ENCODE results near the gene IRF5. TPM values are rescaled to one million over a fixed set of nuclear protein-coding genes. Genes with fewer than 3 reads are reported as not detected.

IRF5 gene
- total RNA-seq, 2 donors from 2014 or later = 6.0 to 10.6 TPM

DNA sequence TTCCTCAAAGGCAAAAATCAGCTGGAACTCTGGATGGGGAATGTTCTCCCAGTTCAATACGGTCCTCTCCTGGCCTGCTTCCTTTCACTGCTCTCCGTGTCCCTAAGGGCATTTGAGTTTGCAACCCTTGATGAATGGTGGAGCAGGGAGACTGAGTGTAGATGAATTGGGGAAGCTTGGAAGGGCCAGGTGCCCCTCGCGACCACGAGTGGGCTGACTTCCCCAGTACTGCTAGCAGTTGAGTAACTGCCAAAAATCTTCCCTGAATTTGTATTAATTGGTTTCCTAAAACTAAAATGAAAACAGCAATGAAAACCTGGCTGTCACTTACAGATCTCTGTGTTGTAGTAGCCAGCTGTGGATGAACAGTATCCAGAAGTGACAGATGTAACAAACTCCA, 13.6 kb downstream of the IRF5 start:
- no peak for DNase-seq (ENCODE audit: low spot score)
- Histone ChIP-seq H3K27ac (no peak overlapping the region), H3K27me3 (replicated peaks; ENCODE audit: insufficient read depth) (no peaks in the 10 kb centered on the region), H3K36me3 (no peaks in the 10 kb centered on the region), H3K9me3 (no peaks in the 10 kb centered on the region), H3K4me3 (no peak overlapping the region), H3K4me1 (replicated peaks) (no peaks in the 10 kb centered on the region)
- TF ChIP-seq POLR2AphosphoS5 (IDR thresholded peaks at IDR 0.05) (no peak), CTCF (IDR thresholded peaks at IDR 0.05) (no peak), POLR2A (IDR thresholded peaks at IDR 0.05) (no peak)
- intact Hi-C loops (cut with DNase I) = no loop called here
- WGBS = 64% methylated on average over 5 of the region's 5 CpGs

DNA sequence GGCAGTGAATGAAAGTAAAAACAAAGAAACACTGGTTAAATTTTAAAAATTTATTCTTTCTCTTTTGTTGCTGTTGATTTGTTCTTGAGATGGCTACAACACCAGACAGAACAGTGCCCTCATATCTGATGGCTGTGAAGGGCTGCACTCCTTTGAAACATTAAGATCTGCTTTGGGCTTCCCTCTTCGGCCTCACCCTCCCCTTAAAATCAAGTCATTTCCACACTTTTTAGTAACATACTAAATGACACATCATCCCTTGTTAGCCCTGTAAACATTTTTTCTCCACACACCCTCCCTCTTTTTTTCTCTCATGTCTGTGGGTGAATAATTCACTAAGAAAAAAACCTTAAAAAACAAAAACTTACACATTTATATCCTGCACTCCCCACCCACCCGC, 16.4 kb downstream of the IRF5 start:
- no peaks in the 10 kb centered on the region for H3K9me3 ChIP-seq
- no peaks in the 10 kb centered on the region for H3K36me3 ChIP-seq
- no peak overlapping the region for H3K27ac ChIP-seq
- no peaks in the 10 kb centered on the region for H3K4me1 ChIP-seq (replicated peaks)
- no peak overlapping the region for H3K4me3 ChIP-seq
- intact Hi-C loops (cut with DNase I) = no loop called here
- H3K27me3 ChIP-seq (replicated peaks; ENCODE audit: insufficient read depth) = no peaks in the 10 kb centered on the region
- no peak for DNase-seq (ENCODE audit: low spot score)
- no peak for TF ChIP-seq CTCF (IDR thresholded peaks at IDR 0.05)
- TF ChIP-seq POLR2A (IDR thresholded peaks at IDR 0.05) = no peak
- no peak for TF ChIP-seq POLR2AphosphoS5 (IDR thresholded peaks at IDR 0.05)
- WGBS = 87% methylated on average over 2 of the region's 2 CpGs

GRCh38 chr7:128954830-128955802, 17.4 kb downstream of the IRF5 start:
- no peak for DNase-seq (ENCODE audit: low spot score)
- Histone ChIP-seq H3K27ac (no peak overlapping the region), H3K4me3 (no peak overlapping the region), H3K27me3 (replicated peaks; ENCODE audit: insufficient read depth) (no peaks in the 10 kb centered on the region), H3K9me3 (no peaks in the 10 kb centered on the region), H3K4me1 (replicated peaks) (no peaks in the 10 kb centered on the region), H3K36me3 (no peaks in the 10 kb centered on the region)
- no peak for TF ChIP-seq POLR2AphosphoS5 (IDR thresholded peaks at IDR 0.05)
- no peak for TF ChIP-seq POLR2A (IDR thresholded peaks at IDR 0.05)
- no peak for TF ChIP-seq CTCF (IDR thresholded peaks at IDR 0.05)
- WGBS = 61% methylated on average over 15 of the region's 15 CpGs
- intact Hi-C loops (cut with DNase I) = no loop called here

DNA sequence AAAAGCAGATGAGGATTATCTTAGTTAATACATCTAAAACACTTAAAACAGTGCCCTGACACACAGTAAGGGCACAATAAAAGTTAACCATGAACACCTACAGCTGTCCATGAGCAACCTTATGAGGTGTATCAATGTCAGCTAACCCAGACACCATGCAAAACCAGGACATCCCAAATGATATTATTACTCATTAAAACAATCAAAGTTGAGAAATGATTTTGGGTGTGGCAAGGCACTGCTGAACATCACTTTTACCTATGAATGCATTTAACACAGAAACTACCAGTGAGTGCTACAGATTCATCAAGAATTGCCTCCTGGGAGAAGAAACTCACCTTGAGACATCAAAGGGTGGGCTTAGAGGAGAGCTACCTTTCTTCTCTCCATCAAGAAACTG, 18.3 kb downstream of the IRF5 start:
- Histone ChIP-seq H3K4me3 (no peak overlapping the region), H3K27ac (no peak overlapping the region), H3K9me3 (no peaks in the 10 kb centered on the region), H3K4me1 (replicated peaks) (no peaks in the 10 kb centered on the region), H3K27me3 (replicated peaks; ENCODE audit: insufficient read depth) (no peaks in the 10 kb centered on the region), H3K36me3 (no peaks in the 10 kb centered on the region)
- intact Hi-C loops (cut with DNase I) = no loop called here
- TF ChIP-seq POLR2A (IDR thresholded peaks at IDR 0.05) = no peak
- no peak for TF ChIP-seq POLR2AphosphoS5 (IDR thresholded peaks at IDR 0.05)
- no peak for TF ChIP-seq CTCF (IDR thresholded peaks at IDR 0.05)
- no peak for DNase-seq (ENCODE audit: low spot score)

GRCh38 chr7:128959296-128959695, 21.6 kb downstream of the IRF5 start:
- no peak overlapping the region for H3K4me3 ChIP-seq
- no peaks in the 10 kb centered on the region for H3K9me3 ChIP-seq
- intact Hi-C loops (cut with DNase I) = no loop called here
- H3K36me3 ChIP-seq = no peaks in the 10 kb centered on the region
- DNase-seq (ENCODE audit: low spot score) = no peak
- H3K27me3 ChIP-seq (replicated peaks; ENCODE audit: insufficient read depth) = no peaks in the 10 kb centered on the region
- no peaks in the 10 kb centered on the region for H3K4me1 ChIP-seq (replicated peaks)
- TF ChIP-seq POLR2A (IDR thresholded peaks at IDR 0.05) (no peak), POLR2AphosphoS5 (IDR thresholded peaks at IDR 0.05) (no peak), CTCF (IDR thresholded peaks at IDR 0.05) (no peak)
- WGBS = 95% methylated on average over 4 of the region's 4 CpGs
- H3K27ac ChIP-seq = no peak overlapping the region
